GM12878 (cell line): ENCODE data around the gene STX7. TPM values are rescaled to one million over a fixed set of nuclear protein-coding genes. Genes with fewer than 3 reads are reported as not detected.
A peak's percentile ranks its signal among the peaks of the same experiment; 100 is the strongest.

Experiments used
- BMI1 ChIP-seq: fragments of 450-650 bp; IDR thresholded peaks from 2 replicates; pipeline ENCODE4 v1.6.1; 2016; ENCODE audit warnings: mild to moderate bottlenecking, moderate library complexity, borderline replicate concordance
- CEBPB ChIP-seq, 2 experiments: fragments of 150-350 bp in 1 of 2; IDR thresholded peaks; 2 replicates each; pipeline ENCODE4 v1.6.1; 2012 to 2014; ENCODE audit warnings: low read depth in 2 of 2, low read length in 2 of 2, borderline replicate concordance in 1 of 2, inconsistent platforms in 1 of 2
- CHD1 ChIP-seq: IDR thresholded peaks from 2 replicates; pipeline ENCODE4 v1.6.1; 2012; ENCODE audit warnings: low read depth, low read length, improper control_type of control experiment
- CREB1 ChIP-seq: IDR thresholded peaks from 2 replicates; pipeline ENCODE4 v1.6.1; 2012; ENCODE audit warnings: low read depth, mild to moderate bottlenecking, inconsistent platforms
- CREM ChIP-seq: IDR thresholded peaks from 2 replicates; pipeline ENCODE4 v1.6.1; 2014; ENCODE audit warnings: antibody characterized with exemption, low read depth
- EED ChIP-seq: sonication (generic); IDR thresholded peaks from 2 replicates; pipeline ENCODE4 v1.6.1; 2016; ENCODE audit warnings: antibody characterized with exemption, low read depth
- ETV6 ChIP-seq, 2 experiments: fragments of 450-650 bp in 1 of 2; IDR thresholded peaks in 1 of 2; conservative IDR thresholded peaks in 1 of 2; 2 replicates each; pipeline ENCODE4 v1.6.1; 2014; ENCODE audit warnings: antibody characterized with exemption in 1 of 2, borderline replicate concordance in 1 of 2, low read depth in 1 of 2, mild to moderate bottlenecking in 1 of 2, moderate library complexity in 1 of 2
- FOXK2 ChIP-seq: fragments of 450-650 bp; IDR thresholded peaks from 2 replicates; pipeline ENCODE4 v1.6.1; 2017; ENCODE audit warnings: mild to moderate bottlenecking, moderate library complexity
- MEF2A ChIP-seq: IDR thresholded peaks from 2 replicates; pipeline ENCODE4 v1.6.1; 2011; ENCODE audit warnings: low read depth, mild to moderate bottlenecking, low read length, moderate library complexity; ENCODE audit not compliant: insufficient read depth
- NR2F1 ChIP-seq: fragments of 450-650 bp; conservative IDR thresholded peaks from 2 replicates; pipeline ENCODE4 v1.6.1; 2017; ENCODE audit warnings: mild to moderate bottlenecking
- NRF1 ChIP-seq: conservative IDR thresholded peaks from 2 replicates; pipeline ENCODE4 v1.6.1; 2011; ENCODE audit warnings: mild to moderate bottlenecking, low read depth, low read length, improper control_type of control experiment
- RBBP5 ChIP-seq: fragments of 200-600 bp; sonication (generic); conservative IDR thresholded peaks from 2 replicates; pipeline ENCODE4 v1.6.1; 2016
- RUNX3 ChIP-seq: IDR thresholded peaks from 2 replicates; pipeline ENCODE4 v1.6.1; 2012; ENCODE audit warnings: low read length, inconsistent platforms
- SIX5 ChIP-seq: IDR thresholded peaks from 2 replicates; pipeline ENCODE4 v1.6.1; 2011; ENCODE audit warnings: mild to moderate bottlenecking, low read depth, low read length, moderate library complexity; ENCODE audit not compliant: severe bottlenecking
- SKIL ChIP-seq: fragments of 450-650 bp; IDR thresholded peaks from 2 replicates; pipeline ENCODE4 v1.6.1; 2017; ENCODE audit warnings: mild to moderate bottlenecking, low read depth, inconsistent platforms; ENCODE audit not compliant: poor library complexity, severe bottlenecking
- SMARCA5 ChIP-seq: fragments of 450-650 bp; IDR thresholded peaks from 2 replicates; pipeline ENCODE4 v1.6.1; 2017; ENCODE audit warnings: mild to moderate bottlenecking
- SMC3 ChIP-seq: IDR thresholded peaks from 2 replicates; pipeline ENCODE4 v1.6.1; 2011; ENCODE audit warnings: low read length, improper control_type of control experiment, borderline replicate concordance
- STAT1 ChIP-seq: fragments of 450-650 bp; conservative IDR thresholded peaks from 2 replicates; pipeline ENCODE4 v1.6.1; 2014; ENCODE audit warnings: antibody characterized with exemption, mild to moderate bottlenecking
- YY1 ChIP-seq: IDR thresholded peaks from 2 replicates; pipeline ENCODE4 v1.6.1; 2011; ENCODE audit warnings: low read depth, mild to moderate bottlenecking, low read length
- ZNF217 ChIP-seq: fragments of 450-650 bp; IDR thresholded peaks from 2 replicates; pipeline ENCODE4 v1.6.1; 2017; ENCODE audit warnings: antibody characterized with exemption, mild to moderate bottlenecking
- ZNF384 ChIP-seq: IDR thresholded peaks from 2 replicates; pipeline ENCODE4 v1.6.1; 2012; ENCODE audit warnings: low read depth, mild to moderate bottlenecking, low read length, improper control_type of control experiment, borderline replicate concordance
- ZZZ3 ChIP-seq: IDR thresholded peaks from 2 replicates; pipeline ENCODE4 v1.6.1; 2011; ENCODE audit warnings: low read depth; ENCODE audit not compliant: control insufficient read depth, insufficient read length
- polyA plus RNA-seq, 11 experiments: library from polyadenylated mRNA; depleted of rRNA in 4 of 11; unstranded in 6 of 11; stranded (reverse) in 5 of 11; fragments of >200 nt; fragmentation: Nextera tagmentation in 4 of 11; fragmentation: Illumina TruSeq in 1 of 11; extraction: Ambion mirVana in 4 of 11; extraction: Trizol in 1 of 11; gene quantifications; 1 replicate in 1 of 11; 2 replicates in 10 of 11; pipeline versions ENCODE4 v1.2.1 to v1.2.3, GENCODE V29; 2011 to 2016; ENCODE audit warnings: inconsistent platforms in 2 of 11, missing spikeins in 2 of 11, low read depth in 1 of 11
- total RNA-seq, 4 experiments: library from RNA; depleted of rRNA in 3 of 4; stranded (reverse); fragments of >200 nt in 3 of 4; fragmentation: Illumina TruSeq in 1 of 4; extraction: Trizol in 1 of 4; gene quantifications; 2 replicates each; pipeline versions ENCODE4 v1.2.1 to v1.2.3, GENCODE V29; 2013 to 2021
- TF ChIP-seq, protein P1 (sequence below): IDR thresholded peaks from 2 replicates; pipeline ENCODE4 v1.6.1; 2012; ENCODE audit warnings: low read depth, low read length, improper control_type of control experiment
- TF ChIP-seq, protein P2 (sequence below): fragments of 450-650 bp; IDR thresholded peaks from 2 replicates; pipeline ENCODE4 v1.6.1; 2018; ENCODE audit warnings: borderline replicate concordance, mild to moderate bottlenecking; ENCODE audit not compliant: partially characterized antibody
- TF ChIP-seq, protein P3 (sequence below), 3 experiments: IDR thresholded peaks in 2 of 3; conservative IDR thresholded peaks in 1 of 3; 2 replicates each; pipeline ENCODE4 v1.5.1; 2011; ENCODE audit warnings: low read depth in 3 of 3, low read length in 3 of 3, mild to moderate bottlenecking in 3 of 3, control low read depth in 2 of 3, moderate library complexity in 2 of 3, inconsistent platforms in 1 of 3, mixed read lengths in 1 of 3; ENCODE audit not compliant: control insufficient read depth in 2 of 3, insufficient read depth in 1 of 3; ENCODE audit errors: extremely low read depth in 1 of 3

The STX7 gene
- total and polyA plus RNA-seq, 10 of the 15 experiments (the other 5 are each of a cell fraction or from before 2014, with no cell fraction given): 26.5 to 75.5 (median 51.3) TPM

DNA sequence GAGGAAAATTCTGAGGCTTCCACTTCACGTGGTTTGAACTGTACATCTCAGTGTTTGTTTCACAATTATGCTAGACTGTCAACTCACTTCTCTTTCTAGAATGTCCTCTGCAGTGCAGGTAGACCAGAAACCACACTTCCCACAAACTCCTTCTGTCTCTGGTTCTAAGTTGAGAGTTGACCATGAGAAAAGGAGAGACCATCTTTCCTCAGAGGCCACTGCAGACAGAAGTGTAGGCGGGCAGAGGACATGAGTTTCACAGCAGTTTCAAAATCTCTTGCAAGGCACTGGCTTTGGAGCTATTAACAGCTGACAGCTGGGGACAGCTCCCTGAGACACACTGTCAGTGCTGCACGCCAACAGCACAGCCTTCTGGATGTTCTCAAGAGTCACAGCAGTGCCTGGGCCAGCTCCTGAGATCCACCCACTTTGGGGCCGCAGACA, 56.2 kb downstream of the STX7 start (continued):
- TF ChIP-seq SMC3 (peak; percentile 44; the same call in 1 of the 2 replicates), YY1 (peak; percentile 56), CHD1 (no peak), MEF2A (peak; percentile 83), SKIL (peak; percentile 83), FOXK2 (no peak), ZZZ3 (no peak), NRF1 (no peak), SIX5 (no peak), SMARCA5 (no peak), CREB1 (no peak; the same call in 1 of the 2 replicates), ETV6 (conservative IDR thresholded peaks at IDR 0.05 in 1 of 2, IDR thresholded peaks at IDR 0.05 in 1 of 2; ENCODE audit: borderline replicate concordance in 1 of 2, low read depth in 1 of 2) (no peak; a peak in 1 of 4 replicates), ZNF217 (no peak), STAT1 (no peak), CEBPB (IDR thresholded peaks at IDR 0.05; ENCODE audit: borderline replicate concordance in 1 of 2, low read depth in 2 of 2, low read length in 2 of 2) (no peak), EED (peak; percentile 70), CREM (peak; percentile 43; the same call in 1 of the 2 replicates), NR2F1 (no peak), RUNX3 (peak; percentile 99), BMI1 (no peak), RBBP5 (no peak), ZNF384 (no peak)
- TF ChIP-seq, protein P1, sequence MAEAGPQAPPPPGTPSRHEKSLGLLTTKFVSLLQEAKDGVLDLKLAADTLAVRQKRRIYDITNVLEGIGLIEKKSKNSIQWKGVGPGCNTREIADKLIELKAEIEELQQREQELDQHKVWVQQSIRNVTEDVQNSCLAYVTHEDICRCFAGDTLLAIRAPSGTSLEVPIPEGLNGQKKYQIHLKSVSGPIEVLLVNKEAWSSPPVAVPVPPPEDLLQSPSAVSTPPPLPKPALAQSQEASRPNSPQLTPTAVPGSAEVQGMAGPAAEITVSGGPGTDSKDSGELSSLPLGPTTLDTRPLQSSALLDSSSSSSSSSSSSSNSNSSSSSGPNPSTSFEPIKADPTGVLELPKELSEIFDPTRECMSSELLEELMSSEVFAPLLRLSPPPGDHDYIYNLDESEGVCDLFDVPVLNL: no peak
- TF ChIP-seq, protein P2, sequence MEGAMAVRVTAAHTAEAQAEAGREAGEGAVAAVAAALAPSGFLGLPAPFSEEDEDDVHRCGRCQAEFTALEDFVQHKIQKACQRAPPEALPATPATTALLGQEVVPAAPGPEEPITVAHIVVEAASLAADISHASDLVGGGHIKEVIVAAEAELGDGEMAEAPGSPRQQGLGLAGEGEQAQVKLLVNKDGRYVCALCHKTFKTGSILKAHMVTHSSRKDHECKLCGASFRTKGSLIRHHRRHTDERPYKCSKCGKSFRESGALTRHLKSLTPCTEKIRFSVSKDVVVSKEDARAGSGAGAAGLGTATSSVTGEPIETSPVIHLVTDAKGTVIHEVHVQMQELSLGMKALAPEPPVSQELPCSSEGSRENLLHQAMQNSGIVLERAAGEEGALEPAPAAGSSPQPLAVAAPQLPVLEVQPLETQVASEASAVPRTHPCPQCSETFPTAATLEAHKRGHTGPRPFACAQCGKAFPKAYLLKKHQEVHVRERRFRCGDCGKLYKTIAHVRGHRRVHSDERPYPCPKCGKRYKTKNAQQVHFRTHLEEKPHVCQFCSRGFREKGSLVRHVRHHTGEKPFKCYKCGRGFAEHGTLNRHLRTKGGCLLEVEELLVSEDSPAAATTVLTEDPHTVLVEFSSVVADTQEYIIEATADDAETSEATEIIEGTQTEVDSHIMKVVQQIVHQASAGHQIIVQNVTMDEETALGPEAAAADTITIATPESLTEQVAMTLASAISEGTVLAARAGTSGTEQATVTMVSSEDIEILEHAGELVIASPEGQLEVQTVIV: no peak
- TF ChIP-seq, protein P3, sequence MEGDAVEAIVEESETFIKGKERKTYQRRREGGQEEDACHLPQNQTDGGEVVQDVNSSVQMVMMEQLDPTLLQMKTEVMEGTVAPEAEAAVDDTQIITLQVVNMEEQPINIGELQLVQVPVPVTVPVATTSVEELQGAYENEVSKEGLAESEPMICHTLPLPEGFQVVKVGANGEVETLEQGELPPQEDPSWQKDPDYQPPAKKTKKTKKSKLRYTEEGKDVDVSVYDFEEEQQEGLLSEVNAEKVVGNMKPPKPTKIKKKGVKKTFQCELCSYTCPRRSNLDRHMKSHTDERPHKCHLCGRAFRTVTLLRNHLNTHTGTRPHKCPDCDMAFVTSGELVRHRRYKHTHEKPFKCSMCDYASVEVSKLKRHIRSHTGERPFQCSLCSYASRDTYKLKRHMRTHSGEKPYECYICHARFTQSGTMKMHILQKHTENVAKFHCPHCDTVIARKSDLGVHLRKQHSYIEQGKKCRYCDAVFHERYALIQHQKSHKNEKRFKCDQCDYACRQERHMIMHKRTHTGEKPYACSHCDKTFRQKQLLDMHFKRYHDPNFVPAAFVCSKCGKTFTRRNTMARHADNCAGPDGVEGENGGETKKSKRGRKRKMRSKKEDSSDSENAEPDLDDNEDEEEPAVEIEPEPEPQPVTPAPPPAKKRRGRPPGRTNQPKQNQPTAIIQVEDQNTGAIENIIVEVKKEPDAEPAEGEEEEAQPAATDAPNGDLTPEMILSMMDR (IDR thresholded peaks at IDR 0.05 in 2 of 3, conservative IDR thresholded peaks at IDR 0.05 in 1 of 3; ENCODE audit: control insufficient read depth in 2 of 3, extremely low read depth in 1 of 3, insufficient read depth in 1 of 3, low read depth in 3 of 3, low read length in 3 of 3): peak; percentile 45 to 62 (median 57); a peak in 5 of 6 replicates
